GM18867 (cell line): Measurements from ENCODE around the gene PSMG1.

Source experiments
- ATAC-seq: cut with Tn5 transposase; IDR thresholded peaks from one replicate; pipeline ENCODE4 v1.9.1; 2021; ENCODE audit warnings: mild to moderate bottlenecking, moderate library complexity; ENCODE audit not compliant: unreplicated experiment

Gene PSMG1

GRCh38 chr21:39125752-39126485 is 57.3 kb downstream of the PSMG1 start:
- no peak for ATAC-seq
